HUDEP-2 (cell line): ENCODE data around the gene USP6NL.
"Not testable (repeated sequence)": the region's sequence is repeated elsewhere in the genome, so short reads cannot be mapped to it uniquely, and the experiment has no call there.

Source experiments
- DNase-seq, 76 experiments: peaks; one replicate each; lab custom pipeline; 2025; ENCODE audit not compliant: unreplicated experiment in 76 of 76; lab: John Stamatoyannopoulos, UW

The USP6NL gene

DNA sequence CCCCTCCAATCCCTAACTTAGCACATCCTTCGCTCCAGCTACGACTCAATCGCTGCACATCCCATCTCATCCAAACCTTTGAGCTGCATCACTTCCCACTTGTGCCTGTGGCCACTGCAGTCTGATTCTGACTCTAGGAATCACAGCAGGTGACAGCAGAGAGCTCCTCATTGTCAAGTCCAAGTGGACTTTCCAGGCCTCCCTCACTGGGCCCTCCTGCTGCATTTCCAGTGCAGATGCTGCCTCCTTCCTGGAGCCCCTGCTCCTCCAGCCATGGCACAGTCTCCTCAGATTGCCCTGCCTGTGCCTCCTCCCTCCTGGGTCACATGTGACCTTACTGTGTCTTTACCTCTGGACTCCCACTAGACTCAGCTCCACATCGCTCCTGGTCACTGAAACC is 157.3 kb downstream of the USP6NL start:
- DNase-seq: no peak

DNA sequence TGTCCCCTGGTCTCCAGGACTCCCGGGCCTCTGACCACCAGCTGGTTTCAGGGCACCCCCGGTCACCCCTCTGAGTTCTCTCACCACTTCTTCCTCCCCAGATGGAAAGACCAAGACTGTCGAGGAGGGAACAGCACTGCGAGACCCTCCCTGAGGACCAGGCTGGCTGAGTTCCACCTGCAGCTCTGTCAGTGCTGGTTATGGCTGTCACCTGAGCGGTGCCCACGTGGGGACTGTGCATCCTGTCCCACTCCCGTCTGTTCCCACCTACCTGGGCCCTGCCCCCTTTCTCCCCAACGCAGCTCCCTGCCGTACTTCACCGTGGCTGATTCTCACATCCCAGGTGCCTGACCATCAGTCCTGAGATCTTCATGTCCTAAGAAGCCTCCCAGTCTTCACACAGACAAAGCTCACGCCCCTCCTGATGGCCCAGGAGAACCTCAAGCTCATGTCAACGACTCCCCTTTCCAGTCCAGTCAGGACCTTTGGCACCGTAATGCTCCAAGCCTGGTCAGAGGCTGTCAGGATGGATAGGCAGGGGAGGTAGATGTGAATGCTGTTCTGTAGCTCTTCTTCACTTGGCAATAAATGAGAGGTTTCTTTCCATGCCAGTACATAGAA is 159.7 kb downstream of the USP6NL start:
- DNase-seq: no peak

DNA sequence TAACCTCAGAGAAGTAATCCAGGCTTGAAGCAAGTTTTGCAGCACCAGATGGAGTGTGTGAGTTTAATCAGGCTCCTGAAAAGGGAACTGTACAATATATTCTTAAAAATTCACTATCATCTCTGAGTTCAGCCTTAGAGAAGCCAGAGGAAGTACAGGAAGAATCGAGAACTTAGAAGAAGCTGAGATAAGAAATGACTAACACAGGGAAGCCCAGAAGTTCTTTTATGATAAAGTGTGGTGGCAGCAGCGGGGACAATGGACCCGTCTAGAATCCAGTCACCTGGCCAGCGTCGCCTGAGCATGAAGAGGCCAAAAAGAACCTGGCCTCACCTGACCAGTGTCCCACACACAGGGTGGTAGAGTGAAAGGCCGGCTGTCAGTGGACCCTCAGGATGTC is 161.0 kb downstream of the USP6NL start:
- peak in 54 of 76 experiments; percentile 6 to 74 (median 32) for DNase-seq

DNA sequence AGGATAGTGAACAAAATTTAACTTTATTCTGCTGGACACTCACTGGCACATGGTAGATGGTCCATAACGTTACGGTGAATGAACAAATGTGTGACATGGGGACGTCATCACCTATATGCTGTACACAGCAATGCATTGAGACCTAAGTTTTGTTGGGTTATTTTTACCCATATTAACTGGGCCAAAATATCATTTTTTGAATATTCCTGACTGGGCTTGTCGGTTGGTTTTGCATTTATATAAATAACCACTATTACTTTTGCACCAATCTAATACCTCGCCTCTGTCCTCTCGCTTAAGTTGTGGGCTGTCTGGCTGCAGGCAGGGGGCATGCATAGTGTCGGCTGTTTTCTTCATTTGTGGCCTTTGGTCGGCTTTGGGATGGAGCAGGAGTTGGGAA is 161.7 kb downstream of the USP6NL start:
- no peak for DNase-seq

DNA sequence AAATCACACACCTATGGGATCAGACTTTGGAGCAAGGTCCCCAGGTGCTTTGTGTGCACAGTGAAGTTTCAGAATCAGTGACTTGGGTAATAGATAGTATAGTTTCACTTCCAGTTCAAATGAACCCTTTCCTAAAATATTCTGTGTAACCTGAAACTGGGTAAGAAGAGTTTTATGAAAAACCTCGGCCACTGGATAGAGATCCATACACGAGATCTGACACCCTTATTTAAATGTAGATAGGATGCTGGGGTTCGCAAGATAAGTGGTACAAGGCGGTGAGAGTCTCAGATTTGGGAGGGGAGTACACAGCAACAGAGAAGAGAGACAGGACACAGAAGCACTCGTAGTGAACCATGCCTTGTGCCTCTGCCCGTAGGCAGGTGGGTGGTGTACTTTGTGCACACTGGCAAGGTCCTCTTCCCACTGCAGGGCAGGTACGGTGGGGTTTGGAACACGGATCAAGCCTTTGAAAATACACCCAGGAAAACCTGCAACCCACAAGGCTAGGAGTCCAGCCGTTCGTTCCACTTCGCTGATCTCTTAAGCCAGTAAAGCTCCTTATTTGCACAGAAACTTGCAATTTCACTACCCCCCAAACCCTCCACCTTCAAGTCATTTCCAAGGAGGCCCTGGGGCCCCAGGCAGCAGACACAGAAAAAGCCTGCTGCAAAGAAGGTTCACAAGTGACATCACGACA is 162.8 kb downstream of the USP6NL start:
- DNase-seq: no peak

DNA sequence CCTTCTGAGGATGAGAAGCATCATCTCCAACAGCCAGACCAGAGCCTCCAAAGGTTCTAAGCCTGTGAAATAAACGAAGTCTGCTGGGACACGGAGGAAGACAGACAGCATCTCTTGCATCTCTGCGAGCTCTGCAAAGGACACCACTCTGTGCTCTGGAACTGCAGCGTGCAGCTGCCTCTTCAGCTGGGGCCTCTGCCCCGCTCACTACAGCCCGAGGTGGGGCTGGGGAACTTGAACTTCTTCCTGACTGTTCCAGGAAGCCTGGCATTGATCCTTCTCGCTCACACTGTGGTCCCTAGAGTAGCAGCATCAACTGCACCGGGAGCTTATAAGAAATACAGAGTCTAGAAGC is 163.3 kb downstream of the USP6NL start:
- DNase-seq: no peak

DNA sequence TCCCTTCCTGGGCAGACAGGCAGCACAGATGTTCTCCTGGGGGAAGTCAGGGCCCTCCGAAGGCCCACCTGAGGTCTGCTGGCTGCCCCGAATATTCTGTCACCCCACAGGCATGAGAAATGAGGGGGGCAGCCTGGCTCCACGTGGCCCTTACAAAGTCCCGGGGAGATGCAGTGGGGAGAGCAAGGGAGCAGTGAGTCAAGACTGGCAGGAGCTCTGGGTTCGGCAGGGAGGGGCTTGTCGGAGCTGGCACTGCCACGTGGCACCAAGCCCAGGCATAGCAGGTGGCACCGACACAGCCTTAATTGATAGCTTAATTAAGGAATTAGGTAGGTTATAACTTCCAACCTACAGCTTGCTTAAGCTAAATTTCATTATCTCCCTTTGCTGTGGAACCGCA is 163.9 kb downstream of the USP6NL start:
- peak in 2 of 76 experiments; percentile 6 for DNase-seq

DNA sequence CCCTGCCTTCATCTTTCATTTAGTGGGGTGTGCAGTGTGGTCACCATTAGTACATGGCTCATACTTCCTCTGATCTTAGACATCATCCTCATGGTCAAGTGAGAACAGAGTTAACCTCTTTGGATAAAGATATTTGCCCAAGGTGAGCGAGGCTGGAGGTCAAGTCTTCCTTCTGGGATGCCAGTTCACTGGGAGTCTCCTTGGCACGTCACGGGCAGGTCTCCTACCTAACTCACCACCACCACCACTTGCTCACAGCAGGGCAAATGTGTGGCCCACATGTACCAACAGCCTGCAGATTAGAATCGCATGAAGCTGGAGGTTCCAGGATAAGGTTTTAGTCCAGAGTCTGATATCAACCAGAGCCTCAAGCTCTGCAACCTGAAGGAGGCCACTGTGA is 164.6 kb downstream of the USP6NL start:
- no peak for DNase-seq

DNA sequence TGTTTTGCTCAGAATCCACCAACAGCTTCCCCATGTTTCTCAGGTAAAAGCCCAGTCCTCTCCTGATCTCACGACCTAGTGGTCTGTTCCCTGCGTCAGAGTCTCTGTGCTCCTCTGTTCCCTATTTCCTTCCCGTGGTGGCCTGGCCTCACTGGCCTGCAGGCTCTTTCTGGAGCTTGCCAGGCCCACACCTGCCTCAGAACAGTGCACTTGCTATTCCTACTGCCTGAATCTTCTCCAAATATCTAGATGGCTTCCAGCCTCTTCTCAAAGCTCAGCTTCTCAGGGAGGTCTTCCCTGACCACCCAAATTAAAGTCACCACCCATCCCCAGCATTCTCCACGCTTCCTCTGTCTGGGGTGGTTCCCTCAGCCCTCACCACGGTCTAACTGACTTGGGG is 165.3 kb downstream of the USP6NL start:
- no peak for DNase-seq

DNA sequence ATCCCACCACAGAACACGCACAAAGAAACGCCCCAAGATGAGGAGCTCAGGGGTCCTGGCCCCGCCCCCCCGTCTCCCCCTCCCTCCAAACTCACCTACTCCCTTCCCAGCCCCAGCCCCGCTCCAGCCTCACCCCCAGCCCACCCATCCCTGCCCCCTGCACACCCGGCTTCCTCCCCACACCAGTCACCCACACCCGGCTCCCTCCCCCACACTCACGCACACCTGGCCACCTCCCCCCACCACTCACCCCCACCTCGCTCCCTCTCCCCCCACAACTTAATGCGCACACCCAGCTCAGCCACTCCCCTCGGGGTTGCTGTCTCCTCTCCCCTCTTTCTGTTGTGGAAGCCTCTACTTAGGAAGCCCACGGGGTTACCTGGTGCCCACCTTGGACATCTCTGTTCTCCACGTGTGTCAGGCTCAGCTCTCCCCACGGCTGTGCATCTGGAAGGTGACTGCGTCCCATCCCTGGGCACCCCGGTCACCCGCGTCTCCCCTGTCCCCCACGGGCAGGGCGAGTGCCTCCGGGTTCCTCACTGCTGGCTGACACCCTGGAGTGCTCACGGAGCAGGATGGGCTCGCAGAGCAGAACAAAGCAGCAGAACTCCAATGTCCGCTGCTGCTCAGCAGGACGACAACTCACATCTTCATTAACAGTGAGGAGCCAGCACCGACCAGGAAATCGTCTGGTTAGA is 166.8 kb downstream of the USP6NL start:
- DNase-seq: no peak

DNA sequence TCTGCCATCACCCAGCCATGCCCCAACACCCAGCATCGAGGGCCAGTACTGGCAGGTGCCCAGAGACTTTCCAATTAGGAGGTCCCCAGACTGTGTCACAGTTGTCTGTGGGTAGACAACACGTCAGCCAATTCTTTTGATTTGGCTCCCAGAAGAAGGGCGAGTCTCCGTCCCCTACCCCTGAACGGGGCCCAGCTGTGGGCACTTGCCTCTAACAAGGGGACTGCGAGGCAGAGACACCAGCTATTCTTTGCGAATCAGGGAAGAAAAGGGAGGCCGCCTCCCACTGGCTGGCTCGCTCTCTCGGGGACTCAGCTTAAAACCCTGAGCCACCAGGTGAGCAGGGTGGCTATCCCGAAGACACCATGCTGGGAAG is 167.3 kb downstream of the USP6NL start:
- DNase-seq: no peak

DNA sequence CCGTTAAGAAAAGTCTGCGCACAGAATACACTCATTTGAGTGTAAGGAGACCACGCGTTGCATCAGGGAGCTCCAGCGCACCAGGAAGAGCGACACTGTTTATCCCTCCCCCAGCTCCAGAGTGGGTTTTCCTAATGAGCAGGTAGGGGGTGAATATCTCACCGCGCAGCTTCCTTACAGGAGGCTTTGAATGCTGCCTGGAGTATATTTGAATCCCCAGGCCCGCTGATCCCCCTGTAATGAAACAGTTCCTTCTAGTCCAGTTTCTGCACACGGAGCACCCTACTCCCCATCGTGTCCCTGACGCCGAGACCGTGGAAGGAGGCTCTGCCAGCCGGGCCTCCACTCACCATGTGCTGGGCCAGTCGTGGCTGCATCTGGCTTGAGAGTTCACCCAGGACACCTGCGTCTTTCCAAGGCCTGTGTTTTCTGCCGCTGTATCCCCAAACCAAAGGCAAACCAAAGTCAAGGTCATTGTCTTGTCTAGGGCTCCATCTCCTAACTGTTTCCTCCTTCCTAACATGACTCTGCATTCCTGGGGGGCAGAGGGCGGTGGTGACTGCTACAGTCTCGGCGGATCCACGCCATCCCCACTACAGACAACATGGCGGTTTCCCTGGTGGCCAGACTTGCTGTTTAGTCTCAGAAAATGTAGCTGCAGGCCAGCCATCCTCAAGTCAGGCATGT is 167.8 kb downstream of the USP6NL start:
- DNase-seq: no peak

DNA sequence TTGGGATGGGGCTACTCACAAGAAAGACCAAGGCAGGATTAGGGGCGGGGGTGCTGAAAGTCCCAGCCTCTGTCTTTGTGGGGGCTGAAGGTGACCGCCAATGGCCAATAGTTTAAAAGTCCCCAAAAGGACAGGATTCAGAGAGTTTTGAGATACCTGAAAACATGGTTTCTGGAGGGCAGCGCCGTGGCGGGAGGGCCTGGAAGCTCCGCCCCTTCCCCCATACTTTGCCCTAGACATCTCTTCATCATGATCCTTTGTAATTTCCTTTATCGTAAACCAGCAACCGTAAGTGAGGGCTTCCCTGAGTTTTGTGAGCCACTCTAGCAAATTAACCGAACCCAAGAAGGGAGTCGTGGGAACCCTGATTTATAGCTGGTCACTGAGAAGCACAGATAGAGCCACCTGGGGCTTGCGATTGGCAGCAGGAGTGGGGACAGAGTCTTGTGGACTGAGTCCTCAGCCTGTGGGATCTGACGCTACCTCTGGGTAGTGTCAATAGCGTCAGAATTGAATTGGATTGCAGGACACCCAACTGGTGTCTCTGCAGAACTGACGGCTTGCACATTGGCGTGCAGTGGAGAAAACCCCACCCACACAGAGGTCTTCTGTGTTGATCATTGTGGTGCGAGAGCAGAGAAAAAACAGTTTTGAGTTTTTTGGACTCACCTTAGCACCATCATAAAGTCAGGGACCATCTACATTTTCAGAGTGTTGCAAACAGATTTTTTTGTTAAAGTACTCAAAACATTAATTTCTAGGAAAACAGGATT is 169.3 kb downstream of the USP6NL start:
- no peak for DNase-seq

DNA sequence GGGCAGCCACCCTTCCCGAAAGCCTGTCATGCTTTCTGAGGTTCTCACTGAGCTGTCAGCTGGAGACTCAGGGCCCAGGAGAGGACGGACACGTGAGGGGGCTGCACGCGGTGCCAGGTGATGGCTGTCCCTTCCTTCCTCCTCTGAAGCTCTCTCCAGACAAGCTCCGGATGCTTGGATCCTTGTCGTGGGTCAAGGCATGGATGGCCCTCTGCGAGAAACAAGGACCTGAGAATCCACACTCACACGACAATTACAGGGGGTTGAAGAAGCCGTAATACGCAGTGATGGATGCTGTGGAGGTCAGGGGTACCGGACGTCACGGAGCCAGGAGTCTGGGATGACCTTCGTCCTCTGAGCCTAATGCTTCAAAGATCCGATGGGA is 170.3 kb downstream of the USP6NL start:
- no peak for DNase-seq

DNA sequence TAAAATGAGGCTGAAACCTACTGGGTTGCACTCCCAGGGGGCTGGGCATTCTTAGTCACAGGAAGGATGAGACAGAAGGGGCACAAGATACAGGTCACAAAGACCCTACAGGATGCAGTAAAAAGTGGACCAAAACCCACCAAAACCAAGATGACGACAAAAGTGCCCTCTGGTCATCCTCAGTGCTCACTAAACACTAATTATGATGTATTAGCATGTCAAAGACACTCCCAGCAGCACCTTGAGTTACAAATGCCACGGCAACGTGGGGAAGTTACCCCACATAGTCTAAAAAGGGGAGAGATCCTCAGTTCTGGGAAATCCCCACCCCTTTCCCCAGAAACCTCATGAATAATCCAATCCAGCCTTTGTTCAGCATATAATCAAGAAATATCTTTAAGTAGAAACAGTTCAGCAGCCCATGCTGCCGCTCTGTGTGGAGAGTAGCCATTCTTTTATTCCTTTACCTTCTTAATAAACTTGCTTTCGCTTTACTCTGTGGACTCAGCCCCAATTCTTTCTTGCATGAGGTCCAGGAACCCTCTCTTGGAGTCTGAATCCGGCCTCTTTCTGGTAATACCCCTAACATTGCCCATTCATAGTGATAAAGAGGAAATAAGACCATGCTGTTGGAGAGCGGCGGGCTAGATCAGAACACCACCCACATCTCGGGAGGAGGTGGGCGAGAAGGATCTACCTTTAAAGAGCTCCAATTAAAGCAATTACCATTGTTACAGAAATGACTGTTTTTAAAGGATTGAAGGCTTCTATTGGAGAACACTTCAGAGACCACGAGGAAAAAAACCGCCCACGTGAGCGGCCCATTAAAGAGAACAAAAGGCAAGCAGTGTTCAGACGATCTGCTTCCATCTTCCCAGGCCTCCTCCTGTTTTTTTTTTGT is 170.9 kb downstream of the USP6NL start:
- DNase-seq: no peak

DNA sequence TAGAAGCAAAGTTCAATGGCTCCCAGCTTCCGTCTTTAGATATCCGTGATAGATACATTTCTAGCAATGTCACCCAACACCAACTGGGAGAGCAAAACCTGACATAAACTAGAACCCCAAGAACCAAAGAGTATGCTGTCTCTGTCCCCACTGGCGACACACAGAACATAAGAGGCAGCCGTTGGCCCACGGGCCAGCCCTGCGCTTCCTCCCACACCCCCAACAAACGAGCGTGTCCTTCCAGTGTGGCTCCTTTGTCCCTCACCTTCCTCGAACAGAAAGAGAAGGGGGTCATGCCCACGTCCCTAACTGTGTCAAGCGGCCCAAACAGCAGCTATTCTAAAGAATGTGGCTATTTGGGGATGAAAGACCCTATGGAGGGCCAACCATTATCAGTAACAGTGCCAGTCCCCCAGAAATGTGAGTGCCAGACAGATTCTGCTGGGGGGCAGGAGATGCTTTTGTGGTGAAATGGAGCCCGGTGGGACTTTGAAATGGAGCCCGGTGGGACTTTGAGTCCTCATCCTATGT is 171.9 kb downstream of the USP6NL start:
- no peak for DNase-seq

DNA sequence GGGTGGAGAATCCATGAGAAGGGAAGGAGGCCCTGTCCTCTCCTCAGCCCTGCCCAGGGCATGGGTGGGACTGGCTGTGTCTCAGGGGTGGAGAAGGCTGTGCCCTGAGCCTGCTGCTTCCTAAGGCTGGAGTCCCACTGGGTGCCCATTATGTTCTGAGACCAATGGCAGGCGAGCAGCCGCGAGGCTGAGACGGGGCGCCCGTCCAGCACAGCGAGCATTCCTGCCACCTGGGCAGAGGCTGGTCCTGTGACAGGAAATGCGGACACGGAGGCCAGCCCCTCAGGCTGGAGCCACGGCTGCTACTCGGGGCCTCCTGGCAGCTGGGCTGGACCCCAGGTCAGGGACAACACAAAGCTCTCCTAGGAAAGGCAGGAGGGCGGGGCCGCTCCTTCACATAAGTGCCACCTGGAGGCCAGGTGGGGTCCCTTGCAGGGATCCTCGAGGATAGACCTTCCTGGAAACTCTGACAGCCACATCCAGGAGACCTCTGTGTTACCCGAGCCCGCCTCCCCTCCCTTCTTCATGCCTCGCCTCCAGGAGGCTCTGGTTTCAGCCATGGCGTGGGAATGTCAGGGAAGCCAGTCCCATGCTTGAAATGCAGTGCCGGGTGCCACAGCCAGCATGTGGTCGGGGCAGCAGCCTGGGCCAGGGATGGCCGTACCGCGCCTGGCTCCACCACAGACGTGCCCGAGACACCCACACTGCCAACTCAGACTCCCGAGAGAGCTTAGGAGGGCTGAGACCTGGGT is 173.9 kb downstream of the USP6NL start:
- no peak for DNase-seq

DNA sequence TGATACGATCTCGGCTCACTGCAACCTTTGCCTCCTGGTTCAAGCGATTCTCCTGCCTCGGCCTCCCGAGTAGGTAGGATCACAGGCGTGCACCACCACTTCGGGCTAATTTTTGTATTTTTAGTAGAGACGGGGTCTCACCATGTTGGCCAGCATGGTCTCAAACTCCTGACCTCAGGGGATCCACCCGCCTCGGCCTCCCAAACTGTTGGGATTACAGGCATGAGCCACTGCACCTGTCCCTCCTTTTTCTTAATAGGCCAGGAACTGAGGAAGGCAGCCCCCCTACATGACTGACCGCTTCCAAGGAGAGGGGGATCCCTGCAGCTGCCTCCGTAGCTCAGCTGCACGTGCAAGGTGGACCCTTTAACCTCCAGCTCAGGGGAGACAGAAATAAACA is 175.0 kb downstream of the USP6NL start:
- DNase-seq: not testable (repeated sequence)

DNA sequence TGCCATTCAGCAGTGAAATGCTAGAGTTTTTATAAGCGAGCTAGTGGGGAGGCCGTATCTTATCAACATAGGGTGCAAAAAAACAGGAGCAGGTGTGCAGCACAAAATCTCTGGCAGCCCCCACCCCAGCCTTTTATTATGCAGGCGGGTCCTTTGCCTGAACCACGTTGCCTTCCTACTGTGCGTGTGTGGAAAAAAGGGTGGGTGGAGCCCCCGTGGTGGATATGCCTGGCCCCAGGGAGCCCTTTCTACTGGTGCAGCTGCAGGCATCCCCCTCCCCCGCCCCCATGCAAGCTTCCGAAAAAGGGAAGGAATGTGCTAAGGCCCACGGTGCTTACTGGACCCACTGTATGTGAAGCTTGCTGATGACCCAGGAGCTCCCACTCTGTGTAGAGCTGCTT is 175.9 kb downstream of the USP6NL start:
- no peak for DNase-seq
